Trophoblast cell (in vitro differentiated cells and primary cell): Measurements from ENCODE around the gene NOS1AP.

ENCODE experiments used
- DNase-seq, 2 donors: peaks; one replicate each; pipeline ENCODE4 v3.0.0-alpha.2; 2016
- H2AFZ ChIP-seq: 2 replicates; pipeline ENCODE4 v1.6.1; 2013; ENCODE audit warnings: low read length, moderate library complexity, mild to moderate bottlenecking; ENCODE audit not compliant: insufficient read depth, poor library complexity
- H2AK5ac ChIP-seq: 2 replicates; pipeline ENCODE4 v1.6.1; 2013; ENCODE audit warnings: mild to moderate bottlenecking, low read length
- H2BK120ac ChIP-seq: 2 replicates; pipeline ENCODE4 v1.6.1; 2013; ENCODE audit warnings: low read length, mild to moderate bottlenecking, moderate library complexity; ENCODE audit not compliant: insufficient read depth, poor library complexity
- H2BK12ac ChIP-seq: 2 replicates; pipeline ENCODE4 v1.6.1; 2013; ENCODE audit warnings: mild to moderate bottlenecking, low read length, moderate library complexity
- H2BK5ac ChIP-seq: 2 replicates; pipeline ENCODE4 v1.6.1; 2013; ENCODE audit warnings: low read length, low read depth, moderate library complexity, mild to moderate bottlenecking; ENCODE audit not compliant: poor library complexity
- H3K14ac ChIP-seq: 2 replicates; pipeline ENCODE4 v1.6.1; 2013; ENCODE audit warnings: mild to moderate bottlenecking, low read length
- H3K18ac ChIP-seq: 2 replicates; pipeline ENCODE4 v1.6.1; 2013; ENCODE audit warnings: mild to moderate bottlenecking, low read length
- H3K23ac ChIP-seq: 2 replicates; pipeline ENCODE4 v1.6.1; 2013; ENCODE audit warnings: low read length
- H3K27ac ChIP-seq: 2 replicates; pipeline ENCODE4 v1.5.1; 2013; ENCODE audit warnings: low read depth, mild to moderate bottlenecking, inconsistent platforms, low read length, moderate library complexity
- H3K27me3 ChIP-seq: 2 replicates; pipeline ENCODE4 v1.6.1; 2013; ENCODE audit warnings: inconsistent platforms, mild to moderate bottlenecking, low read length, moderate library complexity; ENCODE audit not compliant: insufficient read depth
- H3K36me3 ChIP-seq, 2 experiments: 1 replicate in 1 of 2; 2 replicates in 1 of 2; pipeline ENCODE4 v1.6.1; 2013; ENCODE audit warnings: low read length in 2 of 2, mild to moderate bottlenecking in 2 of 2, moderate library complexity in 1 of 2; ENCODE audit not compliant: insufficient read depth in 2 of 2, control insufficient read depth in 1 of 2
- H3K4ac ChIP-seq: 2 replicates; pipeline ENCODE4 v1.6.1; 2013; ENCODE audit warnings: low read depth, mild to moderate bottlenecking, low read length, moderate library complexity
- H3K4me1 ChIP-seq, 2 experiments: 1 replicate in 1 of 2; 2 replicates in 1 of 2; pipeline ENCODE4 v1.6.1; 2013; ENCODE audit warnings: low read length in 2 of 2, mild to moderate bottlenecking in 2 of 2, moderate library complexity in 1 of 2; ENCODE audit not compliant: insufficient read depth in 2 of 2, control insufficient read depth in 1 of 2
- H3K4me2 ChIP-seq: 2 replicates; pipeline ENCODE4 v1.6.1; 2013; ENCODE audit warnings: inconsistent platforms, mild to moderate bottlenecking, low read length, moderate library complexity
- H3K4me3 ChIP-seq: 2 replicates; pipeline ENCODE4 v1.5.1; 2013; ENCODE audit warnings: mild to moderate bottlenecking, low read depth, low read length, inconsistent platforms
- H3K79me1 ChIP-seq: one replicate; pipeline ENCODE4 v1.6.1; 2013; ENCODE audit warnings: low read length
- H3K79me2 ChIP-seq: 2 replicates; pipeline ENCODE4 v1.6.1; 2013; ENCODE audit warnings: low read length, mild to moderate bottlenecking; ENCODE audit not compliant: control insufficient read depth, insufficient read depth, poor library complexity
- H3K9ac ChIP-seq: 2 replicates; pipeline ENCODE4 v1.6.1; 2013; ENCODE audit warnings: mild to moderate bottlenecking, low read length
- H3K9me3 ChIP-seq: 2 replicates; pipeline ENCODE4 v1.6.1; 2013; ENCODE audit warnings: low read depth, mild to moderate bottlenecking, control low read depth, inconsistent platforms, low read length; ENCODE audit not compliant: insufficient read depth
- H4K12ac ChIP-seq: 2 replicates; pipeline ENCODE4 v1.6.1; 2013; ENCODE audit warnings: low read depth, mild to moderate bottlenecking, low read length, moderate library complexity
- H4K8ac ChIP-seq: 2 replicates; pipeline ENCODE4 v1.6.1; 2013; ENCODE audit warnings: low read depth, mild to moderate bottlenecking, low read length, moderate library complexity
- H4K91ac ChIP-seq: one replicate; pipeline ENCODE4 v1.6.1; 2013; ENCODE audit warnings: low read depth, mild to moderate bottlenecking, low read length, moderate library complexity
- WGBS: extraction: QIAGEN DNeasy Blood & Tissue Kit; methylation state at CpG from one replicate; pipeline ENCODE4 v1.1.7; 2013; ENCODE audit warnings: missing lambda C conversion rate; ENCODE audit not compliant: insufficient read length, insufficient coverage; ENCODE audit errors: extremely low coverage; 5-methylcytosine and 5-hydroxymethylcytosine counted together

NOS1AP gene

GRCh38 chr1:162222730-162223129 lies 153.2 kb downstream of the NOS1AP start:
- DNase-seq, result no peak
- no peak overlapping the region for H3K4ac ChIP-seq

DNA sequence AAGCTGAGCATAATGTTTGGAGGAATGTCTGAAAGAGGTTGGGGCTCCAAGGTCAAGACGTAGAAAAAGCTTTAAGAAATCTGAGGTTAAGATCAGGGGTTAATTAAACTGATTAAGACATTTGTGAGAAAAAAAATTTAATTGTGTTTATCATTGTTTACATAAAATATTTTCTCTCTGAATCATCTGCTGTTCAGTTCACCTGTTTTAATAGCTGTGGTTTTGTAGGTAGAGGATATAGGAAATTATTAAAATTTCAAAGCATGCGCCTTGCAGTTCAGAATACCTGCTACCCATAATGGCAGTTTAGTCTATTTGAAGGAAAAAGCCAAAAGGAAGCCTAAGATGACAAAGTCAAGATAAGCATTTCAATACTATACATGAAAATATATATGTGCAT lies 154.0 kb downstream of the NOS1AP start:
- Histone ChIP-seq H2AK5ac (no peak overlapping the region), H3K27ac (no peak overlapping the region), H3K27me3 (no peaks in the 10 kb centered on the region), H3K14ac (no peak overlapping the region), H3K9ac (no peak overlapping the region), H3K79me2 (no peaks in the 10 kb centered on the region), H2BK12ac (no peak overlapping the region), H2AFZ (no peak overlapping the region), H4K12ac (no peak overlapping the region), H3K36me3 (no peaks in the 10 kb centered on the region), H3K79me1 (no peaks in the 10 kb centered on the region), H4K8ac (no peak overlapping the region), H3K4me1 (peaks cover 2 to 4% of the 10 kb centered on the region in 2 experiments), H3K4ac (no peak overlapping the region), H2BK120ac (no peak overlapping the region), H3K18ac (no peak overlapping the region), H3K4me2 (no peak overlapping the region), H4K91ac (no peak overlapping the region), H3K9me3 (no peaks in the 10 kb centered on the region), H3K23ac (no peak overlapping the region), H2BK5ac (no peak overlapping the region), H3K4me3 (no peak overlapping the region)
- no peak for DNase-seq
- no CpG with 5 or more reads among the region's 2 CpGs for WGBS

More at GRCh38 chr1:162222730-162223129, 153.2 kb downstream of the NOS1AP start:
- Histone ChIP-seq H2AK5ac (no peak overlapping the region), H3K14ac (no peak overlapping the region), H3K27ac (no peak overlapping the region), H3K18ac (no peak overlapping the region), H2BK12ac (no peak overlapping the region), H3K79me1 (no peaks in the 10 kb centered on the region), H3K4me2 (no peak overlapping the region), H3K4me3 (no peak overlapping the region), H3K9ac (no peak overlapping the region), H4K91ac (no peak overlapping the region), H2AFZ (no peak overlapping the region), H3K36me3 (no peaks in the 10 kb centered on the region), H3K27me3 (no peaks in the 10 kb centered on the region), H3K79me2 (no peaks in the 10 kb centered on the region), H2BK120ac (no peak overlapping the region), H4K8ac (no peak overlapping the region), H3K9me3 (no peaks in the 10 kb centered on the region), H2BK5ac (no peak overlapping the region), H3K4me1 (peaks cover 2 to 6% of the 10 kb centered on the region in 2 experiments), H4K12ac (no peak overlapping the region), H3K23ac (no peak overlapping the region)
- no CpG with 5 or more reads among the region's 2 CpGs for WGBS

DNA sequence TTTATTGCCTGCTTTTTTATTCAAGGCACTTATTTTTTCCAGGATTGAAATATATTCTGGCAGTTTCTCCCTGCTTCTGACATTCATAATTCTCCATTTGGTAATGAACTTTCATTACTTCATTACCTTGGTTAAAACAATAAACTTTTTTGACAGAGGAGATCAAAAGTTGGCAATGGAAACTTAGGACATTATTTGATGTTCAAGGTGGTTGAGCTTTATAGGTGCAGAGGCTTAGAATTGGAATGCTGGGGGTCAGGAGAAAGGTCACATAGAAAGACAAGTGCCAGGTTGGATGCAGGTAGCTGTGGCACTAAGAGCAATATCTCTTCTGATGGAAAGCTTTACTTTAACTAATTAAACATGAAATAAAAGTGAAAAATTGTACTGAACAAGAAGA lies 154.8 kb downstream of the NOS1AP start:
- Histone ChIP-seq H3K18ac (no peak overlapping the region), H4K12ac (no peak overlapping the region), H4K8ac (no peak overlapping the region), H3K4ac (no peak overlapping the region), H3K9me3 (no peaks in the 10 kb centered on the region), H3K4me1 (peaks cover 0 to 2% of the 10 kb centered on the region in 2 experiments), H2BK5ac (no peak overlapping the region), H3K4me2 (no peak overlapping the region), H2AFZ (no peak overlapping the region), H3K36me3 (no peaks in the 10 kb centered on the region), H3K27me3 (no peaks in the 10 kb centered on the region), H2AK5ac (no peak overlapping the region), H4K91ac (no peak overlapping the region), H3K4me3 (no peak overlapping the region), H3K27ac (no peak overlapping the region), H3K9ac (no peak overlapping the region), H3K79me2 (no peaks in the 10 kb centered on the region), H3K23ac (no peak overlapping the region), H2BK12ac (no peak overlapping the region), H2BK120ac (no peak overlapping the region), H3K14ac (no peak overlapping the region), H3K79me1 (no peaks in the 10 kb centered on the region)
- DNase-seq, result no peak

GRCh38 chr1:162228586-162228985 lies 159.1 kb downstream of the NOS1AP start:
- Histone ChIP-seq H2AFZ (no peak overlapping the region), H3K4me2 (no peak overlapping the region), H3K27ac (no peak overlapping the region), H3K4me1 (peaks cover 2 to 3% of the 10 kb centered on the region in 2 experiments), H2BK120ac (no peak overlapping the region), H4K8ac (no peak overlapping the region), H3K14ac (no peak overlapping the region), H3K27me3 (no peaks in the 10 kb centered on the region), H2AK5ac (no peak overlapping the region), H3K9me3 (no peaks in the 10 kb centered on the region), H3K36me3 (no peaks in the 10 kb centered on the region), H4K91ac (no peak overlapping the region), H3K9ac (no peak overlapping the region), H3K18ac (no peak overlapping the region), H2BK5ac (no peak overlapping the region), H3K4ac (no peak overlapping the region), H3K79me2 (no peaks in the 10 kb centered on the region), H4K12ac (no peak overlapping the region), H2BK12ac (no peak overlapping the region), H3K79me1 (no peaks in the 10 kb centered on the region), H3K23ac (no peak overlapping the region), H3K4me3 (no peak overlapping the region)
- WGBS, result no CpG with 5 or more reads among the region's 5 CpGs
- DNase-seq, result no peak
